A673 (cell line): ENCODE results near the gene IL37. TPM values are rescaled to one million over a fixed set of nuclear protein-coding genes. Genes with fewer than 3 reads are reported as not detected.

Experiments used
- BruUV-seq: library from RNA; stranded (reverse); fragments of 400-500 nt; replicated peaks from 2 replicates; lab custom pipeline; 2021; lab: Mats Ljungman, UMichigan
- CTCF ChIA-PET: fragments of 300-600 bp; sonication (Branson Sonifier 250); formaldehyde crosslinking; loops from one replicate; lab custom pipeline; 2022; ENCODE audit warnings: antibody characterized with exemption; lab: Charles Lee
- POLR2A ChIA-PET: fragments of 300-600 bp; sonication (Branson Sonifier 250); formaldehyde crosslinking; loops from one replicate; lab custom pipeline; 2022; ENCODE audit warnings: antibody characterized with exemption; ENCODE audit not compliant: low non-redundant PET; lab: Charles Lee
- DNase-seq: peaks from one replicate; pipeline ENCODE4 v3.0.0-alpha.2; 2015; ENCODE audit warnings: low spot score
- H3K27ac ChIP-seq: fragments of 200-600 bp; sonication (generic); 2 replicates; pipeline ENCODE4 v1.5.1; 2016; ENCODE audit warnings: mixed run types, low read depth, mild to moderate bottlenecking, mixed read lengths, antibody characterized with exemption, low read length; ENCODE audit not compliant: poor library complexity, severe bottlenecking
- H3K27me3 ChIP-seq: fragments of 200-600 bp; sonication (generic); replicated peaks from 2 replicates; pipeline ENCODE4 v1.6.1; 2017; ENCODE audit warnings: mixed run types, low read depth, mild to moderate bottlenecking, mixed read lengths, antibody characterized with exemption, low read length; ENCODE audit not compliant: insufficient read depth, poor library complexity
- H3K36me3 ChIP-seq: fragments of 200-600 bp; sonication (generic); 2 replicates; pipeline ENCODE4 v1.6.1; 2016; ENCODE audit warnings: mixed run types, mild to moderate bottlenecking, mixed read lengths, antibody characterized with exemption, low read length; ENCODE audit not compliant: insufficient read depth, poor library complexity, severe bottlenecking
- H3K4me1 ChIP-seq: fragments of 200-600 bp; sonication (generic); 2 replicates; pipeline ENCODE4 v1.6.1; 2017; ENCODE audit warnings: mixed run types, mild to moderate bottlenecking, mixed read lengths, antibody characterized with exemption, low read length; ENCODE audit not compliant: insufficient read depth, poor library complexity, severe bottlenecking
- H3K4me3 ChIP-seq: fragments of 200-600 bp; sonication (generic); 2 replicates; pipeline ENCODE4 v1.5.1; 2016; ENCODE audit warnings: low read depth, mixed run types, mild to moderate bottlenecking, mixed read lengths, low read length; ENCODE audit not compliant: poor library complexity, severe bottlenecking
- H3K9me3 ChIP-seq: fragments of 200-600 bp; sonication (generic); 2 replicates; pipeline ENCODE4 v1.6.1; 2016; ENCODE audit warnings: mixed run types, low read depth, mild to moderate bottlenecking, mixed read lengths, antibody characterized with exemption, low read length; ENCODE audit not compliant: poor library complexity, severe bottlenecking
- CTCF ChIP-seq: fragments of 300-800, 200-600 bp; sonication (generic); conservative IDR thresholded peaks from 2 replicates; pipeline ENCODE4 v1.5.1; 2017; ENCODE audit warnings: low read depth, mild to moderate bottlenecking, antibody characterized with exemption, low read length, moderate library complexity, mixed read lengths
- EZH2 ChIP-seq: fragments of 200-600 bp; sonication (generic); IDR thresholded peaks from 2 replicates; pipeline ENCODE4 v1.6.1; 2017; ENCODE audit warnings: borderline replicate concordance, low read depth, mild to moderate bottlenecking, mixed read lengths, antibody characterized with exemption, low read length; ENCODE audit not compliant: poor library complexity, severe bottlenecking
- intact Hi-C: fragments of 100-400 bp; cut with micrococcal nuclease; formaldehyde crosslinking; loops from one replicate; pipeline ENCODE4 v1.10.0; 2022; ENCODE audit not compliant: unreplicated experiment
- total RNA-seq: library from RNA; stranded (reverse); gene quantifications from 2 replicates; pipeline ENCODE4 v1.2.3, GENCODE V29; 2021

The IL37 gene
- total RNA-seq, 1 experiment from 2014 or later = not detected

GRCh38 chr2:112942654-112943002 lies 31.7 kb downstream of the IL37 start:
- Histone ChIP-seq H3K9me3 (no peaks in the 10 kb centered on the region), H3K27me3 (no peaks in the 10 kb centered on the region), H3K27ac (no peak overlapping the region), H3K4me3 (no peak overlapping the region), H3K4me1 (no peaks in the 10 kb centered on the region), H3K36me3 (no peaks in the 10 kb centered on the region)
- TF ChIP-seq EZH2 (no peak), CTCF (no peak)
- POLR2A ChIA-PET = no interaction called here
- intact Hi-C loops = no loop called here
- BruUV-seq = no TSS peak
- CTCF ChIA-PET = interaction anchor here (0.6 to 2.0 kb wide), 5 partner anchors 16 to 814 kb away, joined by 3 to 39 read pairs (median 6); partner anchors contain the start of gene IL36A
- no peak for DNase-seq

- no peak for DNase-seq
- no peaks in the 10 kb centered on the region for H3K4me1 ChIP-seq
- H3K36me3 ChIP-seq = no peaks in the 10 kb centered on the region
- no TSS peak for BruUV-seq
- no peaks in the 10 kb centered on the region for H3K27me3 ChIP-seq
- H3K9me3 ChIP-seq = no peaks in the 10 kb centered on the region
- no peak overlapping the region for H3K4me3 ChIP-seq
- no peak overlapping the region for H3K27ac ChIP-seq
- intact Hi-C loops = no loop called here
- ChIA-PET CTCF (interaction anchor here (1.3 kb wide), 1 partner anchor 196 kb away, joined by 3 read pairs; no protein-coding TSS in a partner anchor), POLR2A (no interaction called here)
- TF ChIP-seq CTCF (no peak), EZH2 (no peak)
Observed at GRCh38 chr2:112944971-112945370, 34.0 kb downstream of the IL37 start.

- TF ChIP-seq EZH2 (no peak), CTCF (no peak)
- Histone ChIP-seq H3K9me3 (no peaks in the 10 kb centered on the region), H3K4me3 (no peak overlapping the region), H3K27ac (no peak overlapping the region), H3K27me3 (no peaks in the 10 kb centered on the region), H3K4me1 (no peaks in the 10 kb centered on the region), H3K36me3 (no peaks in the 10 kb centered on the region)
- intact Hi-C loops = no loop called here
- no TSS peak for BruUV-seq
- ChIA-PET CTCF (interaction anchor here (1.3 kb wide), 1 partner anchor 197 kb away, joined by 3 read pairs; no protein-coding TSS in a partner anchor), POLR2A (no interaction called here)
- DNase-seq = no peak
Observed at GRCh38 chr2:112946086-112946485, 35.1 kb downstream of the IL37 start.
